Measurements from ENCODE around the gene AUP1. TPM values are rescaled to one million over a fixed set of nuclear protein-coding genes. Genes with fewer than 3 reads are reported as not detected.

Gene AUP1
- polyA plus RNA-seq, 2 of the 4 experiments (the other 2 are of a cell fraction), result 129 to 164 TPM

DNA sequence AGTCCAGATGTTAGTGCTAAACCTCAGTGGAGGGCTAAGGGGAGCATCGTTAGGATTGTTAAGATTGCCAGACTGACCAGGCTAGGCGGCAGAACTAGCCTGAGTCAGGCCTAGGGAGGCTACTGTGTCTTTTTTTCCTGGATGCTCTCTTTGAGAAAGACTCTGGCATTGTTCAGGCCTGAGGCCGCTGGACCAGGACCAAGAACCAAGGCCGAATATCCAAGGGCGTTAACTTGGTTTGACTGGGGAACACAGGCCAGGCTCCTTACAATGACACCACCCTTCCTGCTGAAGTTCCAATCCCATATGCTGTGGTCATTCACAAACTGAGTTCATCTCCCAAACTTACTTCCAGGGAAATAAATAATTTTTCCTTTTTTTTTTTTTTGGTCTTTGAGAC, 10.8 kb upstream of the AUP1 start:
- WGBS (ENCODE audit: missing lambda C conversion rate), result 65% methylated on average over 5 of the region's 5 CpGs
- CTCF ChIA-PET, result interaction anchor here (3.0 to 3.4 kb wide), 2 partner anchors 10 to 58 kb away, joined by 15 to 18 read pairs; partner anchors contain the start of genes AUP1, CCDC142, HTRA2 and TTC31
- Histone ChIP-seq H3K4me3 (no peak overlapping the region), H3K9me3 (no peaks in the 10 kb centered on the region), H3K27ac (no peak overlapping the region), H3K4me2 (no peak overlapping the region), H3K4me1 (no peaks in the 10 kb centered on the region)
- POLR2A ChIA-PET, result no interaction called here
- no peak for TF ChIP-seq CBX8 (IDR thresholded peaks at IDR 0.05)
- TF ChIP-seq MAZ (IDR thresholded peaks at IDR 0.05; ENCODE audit: borderline replicate concordance, low read depth, low read length), result no peak
- no peak for TF ChIP-seq RFX5 (IDR thresholded peaks at IDR 0.05)
- TF ChIP-seq FOSL2 (IDR thresholded peaks at IDR 0.05), result no peak
- no peak for TF ChIP-seq FOSL2 (CRISPR knock-in tag; IDR thresholded peaks at IDR 0.05)
- no peak for TF ChIP-seq RARB (CRISPR knock-in tag; IDR thresholded peaks at IDR 0.05)
- no peak for TF ChIP-seq RCOR1 (IDR thresholded peaks at IDR 0.05; ENCODE audit: low read depth, low read length)
- TF ChIP-seq, protein P1, sequence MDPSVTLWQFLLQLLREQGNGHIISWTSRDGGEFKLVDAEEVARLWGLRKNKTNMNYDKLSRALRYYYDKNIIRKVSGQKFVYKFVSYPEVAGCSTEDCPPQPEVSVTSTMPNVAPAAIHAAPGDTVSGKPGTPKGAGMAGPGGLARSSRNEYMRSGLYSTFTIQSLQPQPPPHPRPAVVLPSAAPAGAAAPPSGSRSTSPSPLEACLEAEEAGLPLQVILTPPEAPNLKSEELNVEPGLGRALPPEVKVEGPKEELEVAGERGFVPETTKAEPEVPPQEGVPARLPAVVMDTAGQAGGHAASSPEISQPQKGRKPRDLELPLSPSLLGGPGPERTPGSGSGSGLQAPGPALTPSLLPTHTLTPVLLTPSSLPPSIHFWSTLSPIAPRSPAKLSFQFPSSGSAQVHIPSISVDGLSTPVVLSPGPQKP (IDR thresholded peaks at IDR 0.05; ENCODE audit: low read depth, low read length), result no peak
- TF ChIP-seq, protein P2, sequence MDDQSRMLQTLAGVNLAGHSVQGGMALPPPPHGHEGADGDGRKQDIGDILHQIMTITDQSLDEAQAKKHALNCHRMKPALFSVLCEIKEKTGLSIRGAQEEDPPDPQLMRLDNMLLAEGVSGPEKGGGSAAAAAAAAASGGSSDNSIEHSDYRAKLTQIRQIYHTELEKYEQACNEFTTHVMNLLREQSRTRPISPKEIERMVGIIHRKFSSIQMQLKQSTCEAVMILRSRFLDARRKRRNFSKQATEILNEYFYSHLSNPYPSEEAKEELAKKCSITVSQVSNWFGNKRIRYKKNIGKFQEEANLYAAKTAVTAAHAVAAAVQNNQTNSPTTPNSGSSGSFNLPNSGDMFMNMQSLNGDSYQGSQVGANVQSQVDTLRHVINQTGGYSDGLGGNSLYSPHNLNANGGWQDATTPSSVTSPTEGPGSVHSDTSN (IDR thresholded peaks at IDR 0.05), result no peak
- no peak for TF ChIP-seq TP53 (CRISPR knock-in tag; IDR thresholded peaks at IDR 0.05)
- no peak for TF ChIP-seq ZFP36 (IDR thresholded peaks at IDR 0.05; ENCODE audit: borderline replicate concordance, partially characterized antibody)
- no peak for TF ChIP-seq HDAC2 (IDR thresholded peaks at IDR 0.05)
- TF ChIP-seq NFE2L2 (conservative IDR thresholded peaks at IDR 0.05; ENCODE audit: low read length), result no peak
- no peak for TF ChIP-seq TFCP2L1 (CRISPR knock-in tag; IDR thresholded peaks at IDR 0.05)
- TF ChIP-seq, protein P3, sequence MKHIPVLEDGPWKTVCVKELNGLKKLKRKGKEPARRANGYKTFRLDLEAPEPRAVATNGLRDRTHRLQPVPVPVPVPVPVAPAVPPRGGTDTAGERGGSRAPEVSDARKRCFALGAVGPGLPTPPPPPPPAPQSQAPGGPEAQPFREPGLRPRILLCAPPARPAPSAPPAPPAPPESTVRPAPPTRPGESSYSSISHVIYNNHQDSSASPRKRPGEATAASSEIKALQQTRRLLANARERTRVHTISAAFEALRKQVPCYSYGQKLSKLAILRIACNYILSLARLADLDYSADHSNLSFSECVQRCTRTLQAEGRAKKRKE (CRISPR knock-in tag; IDR thresholded peaks at IDR 0.05; ENCODE audit: low read depth), result no peak
- TF ChIP-seq MAFK (IDR thresholded peaks at IDR 0.05; ENCODE audit: partially characterized antibody), result no peak
- TF ChIP-seq PHF8 (IDR thresholded peaks at IDR 0.05; ENCODE audit: borderline replicate concordance, low read depth), result no peak
- no peak for TF ChIP-seq EHMT2 (IDR thresholded peaks at IDR 0.05; ENCODE audit: low read depth)
- no peak for TF ChIP-seq POLR2A (IDR thresholded peaks at IDR 0.05; ENCODE audit: low read length)
- FAIRE-seq (no peak), DNase-seq (ENCODE audit: low read depth in 1 of 2, low spot score in 1 of 2) (no peak), ATAC-seq (no peak)

DNA sequence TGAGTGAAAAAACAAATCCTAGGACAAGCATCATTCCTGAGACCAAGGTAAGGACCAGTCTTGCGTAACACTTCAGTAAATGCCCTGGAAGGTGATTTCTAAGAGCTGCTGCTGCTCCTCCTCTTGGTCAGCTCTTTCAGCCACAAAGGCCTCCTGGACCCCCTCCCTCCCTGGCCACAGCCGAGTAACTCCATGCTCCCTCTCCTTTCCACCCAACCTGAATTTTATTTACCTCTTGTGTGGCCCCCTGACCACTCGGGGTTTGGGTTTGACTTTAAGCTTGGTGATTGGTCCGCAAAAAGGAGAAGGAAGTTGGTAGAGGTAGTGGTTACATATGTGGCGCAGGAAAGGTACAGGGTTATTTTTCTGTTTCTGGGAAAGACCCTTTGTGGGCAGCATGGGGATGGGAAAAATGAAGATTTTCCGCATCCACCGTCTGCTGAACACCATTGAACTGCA, 9.4 kb upstream of the AUP1 start:
- 71% methylated on average over 7 of the region's 7 CpGs for WGBS (ENCODE audit: missing lambda C conversion rate)
- DNase-seq (ENCODE audit: low read depth in 1 of 2, low spot score in 1 of 2) (no peak), FAIRE-seq (no peak), ATAC-seq (no peak)
- TF ChIP-seq, protein P4, sequence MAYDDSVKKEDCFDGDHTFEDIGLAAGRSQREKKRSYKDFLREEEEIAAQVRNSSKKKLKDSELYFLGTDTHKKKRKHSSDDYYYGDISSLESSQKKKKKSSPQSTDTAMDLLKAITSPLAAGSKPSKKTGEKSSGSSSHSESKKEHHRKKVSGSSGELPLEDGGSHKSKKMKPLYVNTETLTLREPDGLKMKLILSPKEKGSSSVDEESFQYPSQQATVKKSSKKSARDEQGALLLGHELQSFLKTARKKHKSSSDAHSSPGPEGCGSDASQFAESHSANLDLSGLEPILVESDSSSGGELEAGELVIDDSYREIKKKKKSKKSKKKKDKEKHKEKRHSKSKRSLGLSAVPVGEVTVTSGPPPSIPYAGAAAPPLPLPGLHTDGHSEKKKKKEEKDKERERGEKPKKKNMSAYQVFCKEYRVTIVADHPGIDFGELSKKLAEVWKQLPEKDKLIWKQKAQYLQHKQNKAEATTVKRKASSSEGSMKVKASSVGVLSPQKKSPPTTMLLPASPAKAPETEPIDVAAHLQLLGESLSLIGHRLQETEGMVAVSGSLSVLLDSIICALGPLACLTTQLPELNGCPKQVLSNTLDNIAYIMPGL (CRISPR knock-in tag; IDR thresholded peaks at IDR 0.05; ENCODE audit: borderline replicate concordance), result no peak
- peak; percentile 20 to 73; a peak in 3 of 4 replicates for TF ChIP-seq CEBPB (IDR thresholded peaks at IDR 0.05)
- TF ChIP-seq KDM5A (IDR thresholded peaks at IDR 0.05), result no peak
- no peak for TF ChIP-seq ZFP36 (IDR thresholded peaks at IDR 0.05; ENCODE audit: borderline replicate concordance, partially characterized antibody)
- TF ChIP-seq, protein P5, sequence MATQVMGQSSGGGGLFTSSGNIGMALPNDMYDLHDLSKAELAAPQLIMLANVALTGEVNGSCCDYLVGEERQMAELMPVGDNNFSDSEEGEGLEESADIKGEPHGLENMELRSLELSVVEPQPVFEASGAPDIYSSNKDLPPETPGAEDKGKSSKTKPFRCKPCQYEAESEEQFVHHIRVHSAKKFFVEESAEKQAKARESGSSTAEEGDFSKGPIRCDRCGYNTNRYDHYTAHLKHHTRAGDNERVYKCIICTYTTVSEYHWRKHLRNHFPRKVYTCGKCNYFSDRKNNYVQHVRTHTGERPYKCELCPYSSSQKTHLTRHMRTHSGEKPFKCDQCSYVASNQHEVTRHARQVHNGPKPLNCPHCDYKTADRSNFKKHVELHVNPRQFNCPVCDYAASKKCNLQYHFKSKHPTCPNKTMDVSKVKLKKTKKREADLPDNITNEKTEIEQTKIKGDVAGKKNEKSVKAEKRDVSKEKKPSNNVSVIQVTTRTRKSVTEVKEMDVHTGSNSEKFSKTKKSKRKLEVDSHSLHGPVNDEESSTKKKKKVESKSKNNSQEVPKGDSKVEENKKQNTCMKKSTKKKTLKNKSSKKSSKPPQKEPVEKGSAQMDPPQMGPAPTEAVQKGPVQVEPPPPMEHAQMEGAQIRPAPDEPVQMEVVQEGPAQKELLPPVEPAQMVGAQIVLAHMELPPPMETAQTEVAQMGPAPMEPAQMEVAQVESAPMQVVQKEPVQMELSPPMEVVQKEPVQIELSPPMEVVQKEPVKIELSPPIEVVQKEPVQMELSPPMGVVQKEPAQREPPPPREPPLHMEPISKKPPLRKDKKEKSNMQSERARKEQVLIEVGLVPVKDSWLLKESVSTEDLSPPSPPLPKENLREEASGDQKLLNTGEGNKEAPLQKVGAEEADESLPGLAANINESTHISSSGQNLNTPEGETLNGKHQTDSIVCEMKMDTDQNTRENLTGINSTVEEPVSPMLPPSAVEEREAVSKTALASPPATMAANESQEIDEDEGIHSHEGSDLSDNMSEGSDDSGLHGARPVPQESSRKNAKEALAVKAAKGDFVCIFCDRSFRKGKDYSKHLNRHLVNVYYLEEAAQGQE (IDR thresholded peaks at IDR 0.05), result no peak
- no peak for TF ChIP-seq CHD4 (IDR thresholded peaks at IDR 0.05; ENCODE audit: borderline replicate concordance)
- Histone ChIP-seq H3K4me2 (no peak overlapping the region), H3K4me3 (no peak overlapping the region), H3K9me3 (no peaks in the 10 kb centered on the region), H3K27ac (no peak overlapping the region), H3K4me1 (no peaks in the 10 kb centered on the region)
- POLR2A ChIA-PET, result interaction anchor here (1.6 kb wide), 1 partner anchor 9 kb away, joined by 6 read pairs; the partner anchor contains the start of genes AUP1 and HTRA2
- CTCF ChIA-PET, result interaction anchor here (0.6 to 3.4 kb wide), 6 partner anchors 9 to 57 kb away, joined by 3 to 18 read pairs (median 5); partner anchors contain the start of genes AUP1, CCDC142, DQX1 and HTRA2

Data from A549 (cell line).